ENCODE data around the gene CHAF1A.

DNA sequence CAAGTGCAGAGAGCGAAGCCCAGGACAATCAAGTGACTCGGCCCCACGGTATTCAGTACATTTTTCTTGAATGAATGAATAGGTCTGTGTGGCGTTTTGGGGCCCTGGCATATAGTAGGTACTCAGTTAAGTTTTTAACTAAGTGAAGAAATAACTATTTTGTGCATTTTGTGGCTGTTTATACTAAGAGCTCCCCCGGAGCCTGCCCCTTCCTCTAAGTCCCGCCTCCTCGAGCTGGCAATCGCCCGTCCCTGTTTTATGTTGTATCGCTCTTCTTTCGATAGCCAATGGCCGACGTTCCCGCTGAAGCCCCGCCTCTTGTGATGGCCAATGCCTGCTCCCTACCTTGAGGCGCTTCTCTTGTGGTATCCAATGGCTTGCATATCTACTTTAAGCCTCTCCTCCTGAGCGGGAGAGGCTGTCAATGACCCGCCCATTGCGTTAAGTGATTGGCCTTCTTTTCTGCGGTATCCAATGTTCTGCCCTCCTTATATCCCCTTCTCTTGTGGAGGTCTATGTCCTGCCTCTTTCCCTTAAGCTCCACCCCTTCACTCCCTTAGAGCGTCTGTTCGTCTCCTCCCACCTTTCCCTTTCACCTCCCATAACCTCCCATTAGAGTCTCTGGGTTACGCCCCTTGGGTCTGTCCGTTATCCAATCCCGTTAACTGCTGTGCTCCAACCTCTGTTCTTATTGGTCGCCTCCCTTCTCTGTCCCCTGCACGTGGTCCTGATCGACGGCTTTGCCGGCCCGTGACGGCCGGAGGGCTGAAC is 69.1 kb downstream of the CHAF1A start:
- no peak for TF ChIP-seq ZBTB8A (tag by site-specific recombination; IDR thresholded peaks at IDR 0.05)
- 0 out of 2 replicates have a peak, but pooled peaks have one; percentile 4 for TF ChIP-seq ZBTB20 (tag by site-specific recombination; IDR thresholded peaks at IDR 0.05)
- TF ChIP-seq ZNF174 (tag by site-specific recombination; IDR thresholded peaks at IDR 0.05): no peak
- no peak for TF ChIP-seq SETDB1 (IDR thresholded peaks at IDR 0.05; ENCODE audit: insufficient read length, low read length)
- TF ChIP-seq, protein P1, sequence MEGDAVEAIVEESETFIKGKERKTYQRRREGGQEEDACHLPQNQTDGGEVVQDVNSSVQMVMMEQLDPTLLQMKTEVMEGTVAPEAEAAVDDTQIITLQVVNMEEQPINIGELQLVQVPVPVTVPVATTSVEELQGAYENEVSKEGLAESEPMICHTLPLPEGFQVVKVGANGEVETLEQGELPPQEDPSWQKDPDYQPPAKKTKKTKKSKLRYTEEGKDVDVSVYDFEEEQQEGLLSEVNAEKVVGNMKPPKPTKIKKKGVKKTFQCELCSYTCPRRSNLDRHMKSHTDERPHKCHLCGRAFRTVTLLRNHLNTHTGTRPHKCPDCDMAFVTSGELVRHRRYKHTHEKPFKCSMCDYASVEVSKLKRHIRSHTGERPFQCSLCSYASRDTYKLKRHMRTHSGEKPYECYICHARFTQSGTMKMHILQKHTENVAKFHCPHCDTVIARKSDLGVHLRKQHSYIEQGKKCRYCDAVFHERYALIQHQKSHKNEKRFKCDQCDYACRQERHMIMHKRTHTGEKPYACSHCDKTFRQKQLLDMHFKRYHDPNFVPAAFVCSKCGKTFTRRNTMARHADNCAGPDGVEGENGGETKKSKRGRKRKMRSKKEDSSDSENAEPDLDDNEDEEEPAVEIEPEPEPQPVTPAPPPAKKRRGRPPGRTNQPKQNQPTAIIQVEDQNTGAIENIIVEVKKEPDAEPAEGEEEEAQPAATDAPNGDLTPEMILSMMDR (tag by site-specific recombination; IDR thresholded peaks at IDR 0.05): no peak
- TF ChIP-seq, protein P2, sequence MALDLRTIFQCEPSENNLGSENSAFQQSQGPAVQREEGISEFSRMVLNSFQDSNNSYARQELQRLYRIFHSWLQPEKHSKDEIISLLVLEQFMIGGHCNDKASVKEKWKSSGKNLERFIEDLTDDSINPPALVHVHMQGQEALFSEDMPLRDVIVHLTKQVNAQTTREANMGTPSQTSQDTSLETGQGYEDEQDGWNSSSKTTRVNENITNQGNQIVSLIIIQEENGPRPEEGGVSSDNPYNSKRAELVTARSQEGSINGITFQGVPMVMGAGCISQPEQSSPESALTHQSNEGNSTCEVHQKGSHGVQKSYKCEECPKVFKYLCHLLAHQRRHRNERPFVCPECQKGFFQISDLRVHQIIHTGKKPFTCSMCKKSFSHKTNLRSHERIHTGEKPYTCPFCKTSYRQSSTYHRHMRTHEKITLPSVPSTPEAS (tag by site-specific recombination; IDR thresholded peaks at IDR 0.05): no peak
- no peak for TF ChIP-seq ZNF354C (tag by site-specific recombination; IDR thresholded peaks at IDR 0.05; ENCODE audit: borderline replicate concordance, low read depth)

Data from HEK293 (cell line).